Fibroblast of skin of left biceps (primary cell): ENCODE results near the gene PACRG.
A peak's percentile ranks its signal among the peaks of the same experiment; 100 is the strongest.

ENCODE experiments used
- DNase-seq, 2 experiments: peaks; one replicate each; pipeline ENCODE4 v3.0.0-alpha.2; 2013; ENCODE audit warnings: low read depth in 2 of 2

Gene PACRG

GRCh38 chr6:162864911-162865310 is 137.1 kb downstream of the PACRG start:
- peak; percentile 36 to 47 for DNase-seq

DNA sequence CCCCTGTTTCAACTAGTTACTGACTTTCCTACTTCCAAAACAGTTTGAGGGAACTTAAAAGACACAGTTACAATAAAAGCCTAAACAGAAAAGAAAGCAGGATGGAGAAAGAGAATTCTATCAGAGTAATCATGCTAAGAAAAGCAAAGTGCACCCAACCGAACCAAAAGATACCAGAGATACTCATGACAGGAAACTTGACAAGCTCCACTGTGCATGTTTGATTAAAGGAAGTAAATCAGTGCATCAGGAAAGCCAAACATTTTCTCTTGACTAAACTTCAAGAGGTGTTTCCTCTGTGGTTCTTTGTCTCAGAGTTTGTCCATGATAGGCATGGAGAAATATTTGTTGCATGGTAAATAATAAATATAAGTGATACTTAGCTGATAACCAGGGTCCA is 138.9 kb downstream of the PACRG start:
- DNase-seq, result no peak

- no peak for DNase-seq
Observed at GRCh38 chr6:162868397-162868796, 140.6 kb downstream of the PACRG start.

DNA sequence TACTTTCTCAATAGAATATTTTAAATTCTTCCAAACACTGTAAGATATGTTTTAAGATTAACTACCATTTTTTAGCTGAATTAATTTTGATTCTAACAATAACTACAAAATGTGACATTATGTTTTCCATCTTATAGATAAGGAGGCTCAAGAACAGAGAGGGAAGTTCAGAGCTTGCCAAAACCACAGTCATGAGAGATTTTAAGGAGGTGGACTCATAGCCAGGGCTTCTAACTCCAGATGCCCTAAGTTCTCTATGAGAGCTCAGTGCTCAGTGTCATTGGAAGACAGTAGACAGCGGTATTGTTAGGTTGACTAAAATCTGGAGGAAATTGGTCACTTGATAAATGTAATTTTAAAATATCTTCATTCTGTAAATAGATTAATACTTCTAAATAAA is 144.2 kb downstream of the PACRG start:
- DNase-seq, result no peak

DNA sequence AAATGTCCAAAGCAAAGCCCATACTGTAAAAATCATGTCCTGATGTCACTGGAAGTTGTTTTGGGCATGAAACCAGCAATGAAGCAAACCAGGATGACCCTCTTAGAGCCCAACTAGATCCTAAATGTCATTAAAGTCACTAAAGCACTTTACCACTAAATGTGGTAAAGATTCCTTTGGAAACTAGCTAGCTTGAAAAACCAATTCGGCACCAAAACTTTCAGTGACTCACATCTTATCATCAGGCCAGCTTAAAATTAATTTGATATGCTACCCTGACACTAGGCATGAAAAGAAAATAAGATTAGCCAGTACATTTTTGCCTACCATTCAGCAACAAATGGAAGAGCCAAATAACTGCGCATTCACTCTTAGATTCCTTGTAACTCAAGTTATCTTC is 145.8 kb downstream of the PACRG start:
- DNase-seq, result no peak

GRCh38 chr6:162875070-162875469 is 147.3 kb downstream of the PACRG start:
- DNase-seq, result no peak

GRCh38 chr6:162882801-162883481 is 155.2 kb downstream of the PACRG start:
- no peak for DNase-seq

DNA sequence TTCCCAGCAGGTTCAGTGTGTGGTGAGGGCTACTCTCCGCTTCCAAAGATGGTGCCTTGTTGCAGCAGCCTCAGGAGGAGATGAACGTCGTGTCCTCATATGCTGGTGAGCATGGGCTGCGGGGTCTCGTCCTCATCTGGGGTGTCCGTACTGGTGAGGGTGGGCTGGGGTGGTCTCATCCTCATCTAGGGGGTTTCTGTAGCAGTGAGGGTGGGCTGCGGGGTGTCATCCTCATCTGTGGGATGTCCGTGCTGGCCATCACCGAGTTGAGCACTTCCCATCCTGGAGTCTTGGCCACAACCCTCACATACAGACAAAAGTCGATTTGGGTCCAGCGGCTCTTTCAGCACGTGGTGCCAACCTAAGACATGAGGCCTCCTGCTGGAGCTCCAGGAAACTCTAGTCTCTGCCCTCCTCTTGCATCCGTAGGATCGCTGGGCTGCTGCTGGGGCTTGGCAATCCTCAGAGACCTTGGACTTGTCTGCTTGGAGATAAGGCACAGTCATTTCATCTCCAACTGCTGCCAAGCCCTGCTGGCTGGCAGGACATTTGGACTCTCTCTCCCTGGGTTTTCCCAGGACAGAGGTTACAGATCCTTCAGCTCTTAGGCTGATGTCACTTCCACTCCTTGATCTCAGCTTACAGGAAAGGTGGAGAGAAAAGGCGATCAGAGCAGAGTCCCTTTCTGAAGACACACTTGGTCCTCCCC is 160.4 kb downstream of the PACRG start:
- DNase-seq, result no peak

DNA sequence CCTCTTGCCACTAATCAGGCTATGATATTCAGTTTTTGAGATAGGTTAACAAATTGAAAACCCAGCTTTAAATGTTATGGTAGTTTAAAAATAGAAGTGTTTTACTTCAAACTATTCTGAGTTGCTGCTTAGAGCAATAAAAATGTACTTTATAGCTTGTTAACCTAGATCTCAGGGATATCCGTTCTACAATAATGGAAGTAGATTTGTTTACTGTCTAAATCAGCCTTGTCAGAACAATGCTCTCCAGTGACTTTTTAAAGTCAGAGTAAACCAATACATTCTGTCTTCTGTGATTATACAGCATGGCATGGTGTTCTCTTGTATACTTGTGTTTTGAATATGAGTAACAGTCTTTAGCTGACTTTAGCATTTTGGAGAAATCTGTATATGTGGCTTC is 161.5 kb downstream of the PACRG start:
- no peak for DNase-seq

DNA sequence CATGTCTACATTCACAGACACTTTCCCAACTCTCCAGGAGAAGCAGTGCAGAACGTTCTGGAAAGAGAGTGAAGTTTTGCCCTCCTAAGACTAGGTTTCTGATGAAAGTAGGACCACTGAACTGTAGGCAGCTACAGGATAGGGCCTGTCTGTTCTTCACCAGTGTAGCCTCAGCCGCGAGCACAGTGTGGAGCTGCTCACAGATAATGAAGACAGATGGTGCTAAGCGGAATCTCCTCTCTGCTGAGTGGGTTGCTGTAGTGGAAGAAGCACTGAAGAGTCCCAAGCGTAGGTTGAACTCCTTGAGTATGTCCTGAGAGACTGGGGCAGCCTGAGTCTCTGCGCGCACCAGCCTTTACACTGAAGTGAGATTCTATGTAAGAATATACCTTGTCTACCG is 170.2 kb downstream of the PACRG start:
- no peak for DNase-seq

DNA sequence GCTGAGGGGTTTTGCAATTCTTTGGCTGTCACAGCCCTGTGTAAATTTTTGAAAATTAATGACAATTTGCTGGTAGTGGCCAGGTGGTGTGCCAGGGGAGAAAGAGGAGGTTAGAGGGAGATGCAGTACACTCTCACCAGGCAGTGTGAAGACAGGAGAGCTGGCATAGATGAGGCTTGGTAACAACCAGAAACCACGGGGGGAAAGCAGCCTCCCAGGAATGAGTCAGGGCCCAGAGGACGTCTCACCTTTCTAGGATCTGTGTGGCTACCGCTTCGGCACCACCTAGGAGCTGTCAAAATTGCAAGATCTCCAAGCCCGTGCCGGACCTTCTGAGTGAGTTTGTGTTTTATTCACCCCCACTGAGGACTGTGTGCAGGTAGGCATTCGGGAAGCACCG is 171.4 kb downstream of the PACRG start:
- no peak for DNase-seq

DNA sequence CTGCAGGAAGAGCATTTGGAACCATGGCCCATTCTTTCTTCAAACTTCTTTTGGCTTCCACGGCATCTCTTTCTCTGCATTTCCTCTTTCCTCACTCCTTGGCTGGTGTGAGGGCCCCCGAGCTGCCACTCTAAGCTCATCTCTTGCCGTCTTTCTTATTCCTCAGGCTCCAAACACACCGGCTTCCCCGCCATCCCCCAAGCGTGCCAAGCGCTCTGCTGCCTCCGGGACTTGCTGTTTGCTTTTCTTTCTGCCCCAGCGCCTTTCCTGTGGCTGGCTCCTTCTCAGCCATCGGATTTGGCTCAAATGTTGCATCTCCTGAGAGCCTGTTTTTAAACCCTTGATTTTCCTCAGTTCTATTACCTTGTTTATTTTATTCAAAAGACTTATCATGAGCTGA is 172.7 kb downstream of the PACRG start:
- DNase-seq, result no peak

- no peak for DNase-seq
Observed at GRCh38 chr6:162904069-162904663, 176.4 kb downstream of the PACRG start.

DNA sequence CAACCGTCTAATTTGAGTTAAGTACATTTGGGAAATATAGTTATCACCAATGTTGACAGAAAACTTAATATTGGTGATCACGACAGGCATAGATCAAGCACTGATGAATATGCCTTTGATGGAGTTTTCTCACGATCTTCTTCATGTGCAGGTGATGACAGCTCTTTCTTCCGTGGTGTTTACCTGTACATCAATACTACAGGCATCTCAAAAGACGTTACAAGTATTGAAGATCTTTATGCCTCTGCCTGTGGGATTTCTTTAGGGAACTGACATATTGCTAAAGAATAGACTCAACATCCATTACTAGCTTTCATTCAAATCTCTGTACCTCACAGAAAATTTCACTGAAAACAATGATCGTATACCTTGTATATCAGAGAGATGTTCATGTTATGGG is 178.7 kb downstream of the PACRG start:
- no peak for DNase-seq

GRCh38 chr6:162907876-162908481 is 180.2 kb downstream of the PACRG start:
- DNase-seq, result no peak

DNA sequence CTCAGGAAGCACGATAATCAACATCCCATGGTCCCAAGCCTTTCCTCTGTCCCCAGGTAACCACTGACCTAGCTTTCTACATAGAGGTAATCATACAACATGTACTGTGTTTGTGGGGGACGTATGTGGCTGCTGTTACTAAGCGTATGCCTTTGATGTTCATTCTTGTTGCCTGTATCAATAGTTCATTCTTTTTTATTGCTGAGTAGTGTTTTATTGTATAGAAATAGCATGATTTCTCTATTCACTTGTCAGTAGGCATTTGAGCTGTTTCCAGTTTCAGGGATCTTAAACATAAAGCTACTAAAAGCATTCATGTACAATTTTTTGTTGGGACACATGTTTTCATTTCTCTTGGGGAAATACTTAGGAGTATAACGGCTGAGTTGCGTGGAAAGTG is 185.4 kb downstream of the PACRG start:
- DNase-seq, result no peak

DNA sequence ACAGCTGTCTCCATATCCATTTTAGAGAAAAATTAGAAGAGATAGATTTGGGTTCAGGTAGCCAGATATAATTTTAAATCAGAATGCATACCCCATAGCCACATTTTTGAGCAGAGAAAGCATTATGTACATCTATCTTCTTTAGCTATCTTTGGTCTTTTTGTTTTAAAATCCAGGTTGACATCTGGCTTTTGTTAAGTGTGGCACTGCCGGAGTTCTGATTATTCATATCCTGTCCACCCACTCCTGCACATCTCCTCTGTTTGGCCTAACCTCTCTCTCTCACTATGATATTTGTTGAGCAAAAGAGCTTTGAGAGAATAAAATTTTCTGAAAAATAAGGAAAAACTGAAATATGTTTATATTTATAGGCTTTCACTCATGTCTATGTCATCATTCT is 189.7 kb downstream of the PACRG start:
- DNase-seq, result peak; percentile 5 to 9

DNA sequence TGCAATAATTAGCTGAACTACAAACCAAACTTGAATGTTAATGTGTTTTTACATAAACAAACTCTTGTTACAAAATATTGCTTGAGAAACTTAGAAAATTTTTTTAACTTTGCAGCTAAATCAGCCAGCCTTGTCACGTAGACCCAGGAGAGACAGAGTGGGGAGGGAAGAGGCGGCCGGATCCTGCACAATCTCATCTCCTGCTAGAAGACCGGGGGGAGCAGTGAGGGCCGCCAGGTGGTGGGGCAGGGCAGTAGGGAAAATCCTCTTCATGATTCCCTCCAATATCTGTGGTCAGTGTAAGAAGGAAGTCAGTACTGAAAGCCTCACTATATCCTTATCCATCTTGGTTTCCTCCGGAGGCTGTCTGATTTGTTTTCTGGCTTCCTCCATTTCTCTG is 193.3 kb downstream of the PACRG start:
- no peak for DNase-seq

GRCh38 chr6:162921510-162922040 is 193.8 kb downstream of the PACRG start:
- no peak for DNase-seq

- peak; percentile 13 to 14 for DNase-seq
Observed at GRCh38 chr6:162922563-162923166, 194.9 kb downstream of the PACRG start.

DNA sequence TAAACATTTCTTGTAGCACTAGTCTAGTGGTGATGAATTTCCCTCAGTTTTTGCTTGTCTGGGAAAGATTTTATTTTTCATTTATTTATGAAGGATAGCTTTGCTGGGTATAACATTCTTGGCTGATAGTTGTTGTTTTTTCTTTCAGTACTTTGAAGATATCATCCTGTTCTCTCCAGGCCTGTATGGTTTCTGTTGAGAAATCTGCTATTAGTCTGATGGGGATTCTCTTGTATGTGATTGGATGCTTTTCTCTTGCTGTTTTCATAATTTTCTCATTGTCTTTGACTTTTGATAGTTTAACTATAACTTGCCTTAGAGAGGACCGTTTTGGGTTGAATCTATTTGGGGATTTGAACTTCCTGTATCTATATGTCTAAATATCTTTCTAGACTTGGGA is 207.1 kb downstream of the PACRG start:
- no peak for DNase-seq

DNA sequence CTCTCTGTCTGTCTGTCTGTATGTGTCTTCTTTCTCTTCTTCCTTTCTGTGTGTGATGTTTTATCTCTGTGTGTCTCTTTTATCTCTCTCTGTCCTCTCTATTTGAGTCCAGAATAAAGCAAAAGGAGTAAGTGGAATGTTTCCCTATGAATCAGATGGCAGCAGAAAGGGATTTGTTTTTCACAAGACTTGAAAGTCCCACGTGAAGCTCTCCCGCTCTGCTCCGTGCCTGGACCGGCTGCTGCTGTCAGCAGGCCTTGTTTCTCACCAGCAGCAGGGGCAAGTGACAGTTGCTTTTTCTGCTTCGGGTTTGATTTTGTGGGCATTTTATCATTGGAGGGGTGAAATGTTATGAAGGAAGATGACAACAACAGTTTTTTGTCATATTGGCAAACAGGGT is 212.7 kb downstream of the PACRG start:
- DNase-seq, result no peak
